Naive B cell (primary cell): Measurements from ENCODE around the gene IMMP2L. TPM values are rescaled to one million over a fixed set of nuclear protein-coding genes. Genes with fewer than 3 reads are reported as not detected.
A peak's percentile ranks its signal among the peaks of the same experiment; 100 is the strongest.
"Not testable (repeated sequence)": the region's sequence is repeated elsewhere in the genome, so short reads cannot be mapped to it uniquely, and the experiment has no call there.

Experiments
- ATAC-seq, 2 donors: fragments of 150-1000 bp; cut with Tn5 transposase; 2 replicates each; pipeline ENCODE4 v1.10.0; 2021; ENCODE audit warnings: low read depth in 2 of 2, mild to moderate bottlenecking in 2 of 2, moderate library complexity in 2 of 2
- DNase-seq: peaks from one replicate; pipeline ENCODE4 v3.0.0; 2022
- H3K27ac Mint-ChIP-seq, 6 donors: one replicate each; pipeline ENCODE4 v1.8.0; 2020 to 2022; ENCODE audit warnings: mild to moderate bottlenecking in 6 of 6, mixed read lengths in 6 of 6, moderate library complexity in 5 of 6, inconsistent platforms in 2 of 6
- H3K27me3 Mint-ChIP-seq, 3 donors: one replicate each; pipeline ENCODE4 v1.8.0; 2021 to 2022; ENCODE audit warnings: mixed read lengths in 3 of 3, mild to moderate bottlenecking in 1 of 3
- H3K36me3 Mint-ChIP-seq, 2 donors: one replicate each; pipeline ENCODE4 v1.8.0; 2020 to 2022; ENCODE audit warnings: mixed read lengths in 2 of 2, inconsistent platforms in 1 of 2, mild to moderate bottlenecking in 1 of 2
- H3K4me1 Mint-ChIP-seq, 3 donors: one replicate each; pipeline ENCODE4 v1.8.0; 2020 to 2022; ENCODE audit warnings: mixed read lengths in 3 of 3, inconsistent platforms in 1 of 3, mild to moderate bottlenecking in 1 of 3, moderate library complexity in 1 of 3
- H3K4me3 Mint-ChIP-seq, 8 donors: one replicate each; pipeline ENCODE4 v1.8.0; 2020 to 2022; ENCODE audit warnings: mild to moderate bottlenecking in 8 of 8, mixed read lengths in 8 of 8, moderate library complexity in 8 of 8, inconsistent platforms in 2 of 8
- H3K9me3 Mint-ChIP-seq, 7 donors: one replicate each; pipeline ENCODE4 v1.8.0; 2020 to 2022; ENCODE audit warnings: mixed read lengths in 7 of 7, mild to moderate bottlenecking in 5 of 7, inconsistent platforms in 2 of 7, moderate library complexity in 1 of 7
- polyA plus RNA-seq, 6 donors: library from polyadenylated mRNA; unstranded; fragments of 300-500 nt; fragmentation: Illumina TruSeq; gene quantifications; one replicate each; pipeline ENCODE4 v1.2.3, GENCODE V29; 2021; ENCODE audit warnings: low read depth in 6 of 6

IMMP2L gene
- polyA plus RNA-seq, 6 donors from 2014 or later = 14.9 to 34.0 (median 25.9) TPM

DNA sequence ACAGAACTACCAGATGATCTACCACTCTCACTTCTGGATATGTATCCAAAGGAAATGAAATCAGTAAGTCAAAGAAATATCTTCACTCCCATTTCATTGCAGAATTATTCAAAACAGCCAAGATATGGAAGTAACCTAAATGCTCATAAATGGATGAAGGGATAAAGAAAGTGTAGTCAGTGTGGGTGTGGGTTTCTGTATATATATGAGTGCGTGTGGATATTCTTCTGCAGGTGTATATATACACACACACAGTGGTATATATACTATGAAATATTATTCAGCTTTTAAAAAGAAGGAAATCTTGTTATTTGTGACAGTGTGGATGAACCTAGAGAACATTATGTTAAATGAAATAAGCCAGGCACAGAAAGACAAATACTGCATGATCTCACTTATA lies 48.7 kb downstream of the IMMP2L start:
- H3K36me3 Mint-ChIP-seq = peaks cover 3 to 13% of the 10 kb centered on the region in 2 donors
- H3K4me1 Mint-ChIP-seq = peaks cover 8 to 12% (median 11%) of the 10 kb centered on the region in 3 donors
- ATAC-seq (no peak), DNase-seq (no peak)
- H3K27me3 Mint-ChIP-seq = no peaks in the 10 kb centered on the region
- no peak overlapping the region for H3K27ac Mint-ChIP-seq
- H3K4me3 Mint-ChIP-seq = no peak overlapping the region
- H3K9me3 Mint-ChIP-seq = peaks cover 0 to 2% (median 0%) of the 10 kb centered on the region in 7 donors

GRCh38 chr7:111511845-111512244 lies 50.4 kb downstream of the IMMP2L start:
- peaks cover 11 to 18% (median 15%) of the 10 kb centered on the region in 3 donors for H3K4me1 Mint-ChIP-seq
- no peaks in the 10 kb centered on the region for H3K27me3 Mint-ChIP-seq
- no peak overlapping the region for H3K4me3 Mint-ChIP-seq
- peaks cover 0 to 6% of the 10 kb centered on the region in 2 donors for H3K36me3 Mint-ChIP-seq
- DNase-seq (no peak), ATAC-seq (no peak)
- peaks cover 0 to 2% (median 0%) of the 10 kb centered on the region in 7 donors for H3K9me3 Mint-ChIP-seq
- H3K27ac Mint-ChIP-seq = no peak overlapping the region

- Mint-ChIP-seq H3K4me1 (peaks cover 11 to 18% (median 15%) of the 10 kb centered on the region in 3 donors), H3K9me3 (peaks cover 0 to 5% (median 0%) of the 10 kb centered on the region in 7 donors), H3K4me3 (no peak overlapping the region), H3K36me3 (peaks cover 0 to 6% of the 10 kb centered on the region in 2 donors), H3K27me3 (no peaks in the 10 kb centered on the region), H3K27ac (peak overlapping the region in 2 of 6 donors; percentile 36 to 87)
- ATAC-seq (no peak), DNase-seq (no peak)
Measured at GRCh38 chr7:111510584-111511378, 51.5 kb downstream of the IMMP2L start.

- Mint-ChIP-seq H3K27ac (peak overlapping the region in 1 of 6 donors; percentile 87), H3K4me3 (no peak overlapping the region), H3K4me1 (peaks cover 11 to 18% (median 15%) of the 10 kb centered on the region in 3 donors), H3K9me3 (peaks cover 0 to 5% (median 0%) of the 10 kb centered on the region in 7 donors), H3K27me3 (no peaks in the 10 kb centered on the region), H3K36me3 (peaks cover 0 to 6% of the 10 kb centered on the region in 2 donors)
- no peak for ATAC-seq
- DNase-seq = no peak
Measured at GRCh38 chr7:111510062-111510461, 52.2 kb downstream of the IMMP2L start.

GRCh38 chr7:111509288-111509687 lies 53.0 kb downstream of the IMMP2L start:
- H3K4me1 Mint-ChIP-seq = peaks cover 11 to 18% (median 15%) of the 10 kb centered on the region in 3 donors
- DNase-seq (no peak), ATAC-seq (no peak)
- no peak overlapping the region for H3K27ac Mint-ChIP-seq
- peaks cover 0 to 6% of the 10 kb centered on the region in 2 donors for H3K36me3 Mint-ChIP-seq
- no peaks in the 10 kb centered on the region for H3K27me3 Mint-ChIP-seq
- H3K9me3 Mint-ChIP-seq = peaks cover 0 to 5% (median 0%) of the 10 kb centered on the region in 7 donors
- H3K4me3 Mint-ChIP-seq = no peak overlapping the region

- H3K36me3 Mint-ChIP-seq = peaks cover 0 to 6% of the 10 kb centered on the region in 2 donors
- H3K9me3 Mint-ChIP-seq = peaks cover 0 to 5% (median 0%) of the 10 kb centered on the region in 7 donors
- no peaks in the 10 kb centered on the region for H3K27me3 Mint-ChIP-seq
- peaks cover 11 to 18% (median 12%) of the 10 kb centered on the region in 3 donors for H3K4me1 Mint-ChIP-seq
- peak overlapping the region in 5 of 6 donors; percentile 15 to 92 (median 86) for H3K27ac Mint-ChIP-seq
- H3K4me3 Mint-ChIP-seq = peak overlapping the region in 2 of 8 donors; percentile 56 to 67
- ATAC-seq (peak; percentile 95), DNase-seq (peak; percentile 6)
Measured at GRCh38 chr7:111508387-111508786, 53.9 kb downstream of the IMMP2L start.

DNA sequence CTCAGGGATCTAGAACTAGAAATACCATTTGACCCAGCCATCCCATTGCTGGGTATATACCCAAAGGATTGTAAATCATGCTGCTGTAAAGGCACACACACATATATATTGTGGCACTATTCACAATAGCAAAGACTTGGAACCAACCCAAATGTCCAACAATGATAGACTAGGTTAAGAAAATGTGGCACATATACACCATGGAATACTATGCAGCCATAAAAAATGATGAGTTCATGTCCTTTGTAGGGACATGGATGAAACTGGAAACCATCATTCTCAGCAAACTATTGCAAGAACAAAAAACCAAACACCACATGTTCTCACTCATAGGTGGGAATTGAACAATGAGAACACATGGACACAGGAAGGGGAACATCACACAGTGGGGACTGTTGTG lies 56.9 kb downstream of the IMMP2L start:
- not testable (repeated sequence) for H3K4me3 Mint-ChIP-seq, H3K36me3 Mint-ChIP-seq, ATAC-seq, DNase-seq, H3K27me3 Mint-ChIP-seq, H3K27ac Mint-ChIP-seq
- peaks cover 6 to 13% (median 6%) of the 10 kb centered on the region in 3 donors for H3K4me1 Mint-ChIP-seq
- H3K9me3 Mint-ChIP-seq = peaks cover 0 to 14% (median 5%) of the 10 kb centered on the region in 7 donors

- peaks cover 8 to 11% (median 11%) of the 10 kb centered on the region in 3 donors for H3K4me1 Mint-ChIP-seq
- not testable (repeated sequence) for H3K27me3 Mint-ChIP-seq, H3K4me3 Mint-ChIP-seq, H3K27ac Mint-ChIP-seq, DNase-seq, ATAC-seq
- H3K36me3 Mint-ChIP-seq = peaks cover 0 to 14% of the 10 kb centered on the region in 2 donors
- H3K9me3 Mint-ChIP-seq = peaks cover 0 to 14% (median 5%) of the 10 kb centered on the region in 7 donors
Measured at GRCh38 chr7:111501799-111502198, 60.5 kb downstream of the IMMP2L start.

GRCh38 chr7:111499027-111499426 lies 63.3 kb downstream of the IMMP2L start:
- DNase-seq = no peak
- Mint-ChIP-seq H3K27me3 (no peaks in the 10 kb centered on the region), H3K4me1 (peaks cover 8 to 14% (median 11%) of the 10 kb centered on the region in 3 donors), H3K27ac (no peak overlapping the region), H3K4me3 (no peak overlapping the region), H3K9me3 (peaks cover 0 to 12% (median 4%) of the 10 kb centered on the region in 7 donors), H3K36me3 (peaks cover 0 to 14% of the 10 kb centered on the region in 2 donors)
- no peak for ATAC-seq

- Mint-ChIP-seq H3K4me3 (no peak overlapping the region), H3K4me1 (peaks cover 8 to 14% (median 11%) of the 10 kb centered on the region in 3 donors), H3K9me3 (peaks cover 0 to 12% (median 4%) of the 10 kb centered on the region in 7 donors), H3K27me3 (no peaks in the 10 kb centered on the region), H3K27ac (peak overlapping the region in 2 of 6 donors; percentile 28 to 36), H3K36me3 (peaks cover 0 to 14% of the 10 kb centered on the region in 2 donors)
- ATAC-seq = no peak
- DNase-seq = no peak
Measured at GRCh38 chr7:111498391-111499007, 63.8 kb downstream of the IMMP2L start.

GRCh38 chr7:111495173-111495810 lies 67.0 kb downstream of the IMMP2L start:
- Mint-ChIP-seq H3K36me3 (peaks cover 0 to 8% of the 10 kb centered on the region in 2 donors), H3K4me1 (peaks cover 8 to 26% (median 11%) of the 10 kb centered on the region in 3 donors), H3K4me3 (no peak overlapping the region), H3K27me3 (no peaks in the 10 kb centered on the region), H3K9me3 (no peaks in the 10 kb centered on the region), H3K27ac (peak overlapping the region in 1 of 6 donors; percentile 15)
- ATAC-seq (no peak), DNase-seq (no peak)

DNA sequence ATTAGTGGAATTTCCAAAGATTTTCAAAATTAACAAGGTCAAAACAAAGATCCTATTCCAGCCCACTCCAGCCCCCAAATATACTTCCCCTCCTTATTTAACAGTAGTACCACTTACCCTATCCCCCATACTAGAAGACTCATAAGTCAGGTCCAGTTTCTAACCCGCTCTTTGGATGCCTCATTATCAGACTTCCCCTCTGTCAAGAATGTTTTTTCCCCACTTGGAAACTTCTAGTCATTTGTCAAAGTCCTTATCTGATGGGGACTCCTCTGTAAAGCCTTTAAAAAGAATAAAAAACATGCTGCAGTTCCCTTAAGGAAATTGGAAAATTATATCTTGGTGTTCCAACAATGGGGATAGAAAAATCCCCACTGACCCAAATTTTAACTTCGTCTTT lies 70.1 kb downstream of the IMMP2L start:
- Mint-ChIP-seq H3K27ac (peak overlapping the region in 1 of 6 donors; percentile 58), H3K4me3 (no peak overlapping the region), H3K36me3 (no peaks in the 10 kb centered on the region), H3K4me1 (peaks cover 0 to 16% (median 0%) of the 10 kb centered on the region in 3 donors), H3K27me3 (no peaks in the 10 kb centered on the region), H3K9me3 (no peaks in the 10 kb centered on the region)
- no peak for ATAC-seq
- no peak for DNase-seq

- Mint-ChIP-seq H3K4me3 (no peak overlapping the region), H3K9me3 (no peaks in the 10 kb centered on the region), H3K27me3 (no peaks in the 10 kb centered on the region), H3K27ac (no peak overlapping the region), H3K4me1 (peaks cover 0 to 4% (median 0%) of the 10 kb centered on the region in 3 donors), H3K36me3 (no peaks in the 10 kb centered on the region)
- peak; percentile 21 for DNase-seq
- ATAC-seq = no peak
Measured at GRCh38 chr7:111486472-111487142, 75.7 kb downstream of the IMMP2L start.
